Nephron progenitor cell (in vitro differentiated cells): ENCODE measurements around the gene ZNF646.
A peak's percentile ranks its signal among the peaks of the same experiment; 100 is the strongest.
"Not testable (repeated sequence)": the region's sequence is repeated elsewhere in the genome, so short reads cannot be mapped to it uniquely, and the experiment has no call there.

Experiments used
- DNase-seq: peaks from one replicate; pipeline ENCODE4 v3.0.0; 2021
- H3K27ac Mint-ChIP-seq: 2 replicates; pipeline ENCODE4 v1.8.0; 2021; ENCODE audit warnings: mild to moderate bottlenecking, moderate library complexity, mixed read lengths
- H3K27me3 Mint-ChIP-seq: 2 replicates; pipeline ENCODE4 v1.8.0; 2021; ENCODE audit warnings: mild to moderate bottlenecking, low read depth, mixed read lengths; ENCODE audit not compliant: poor library complexity
- H3K36me3 Mint-ChIP-seq: 2 replicates; pipeline ENCODE4 v1.8.0; 2021; ENCODE audit warnings: low read depth, mixed read lengths
- H3K4me1 Mint-ChIP-seq: 2 replicates; pipeline ENCODE4 v1.8.0; 2021; ENCODE audit warnings: mixed read lengths
- H3K4me3 Mint-ChIP-seq: 2 replicates; pipeline ENCODE4 v1.8.0; 2021; ENCODE audit warnings: mild to moderate bottlenecking, moderate library complexity, mixed read lengths
- H3K9me3 Mint-ChIP-seq: 2 replicates; pipeline ENCODE4 v1.8.0; 2021; ENCODE audit warnings: mild to moderate bottlenecking, moderate library complexity, mixed read lengths
- CTCF ChIP-seq: fragments of 200-600 bp; sonication (generic); IDR thresholded peaks from 2 replicates; pipeline ENCODE4 v1.5.0; 2021; ENCODE audit warnings: antibody characterized with exemption

The ZNF646 gene

GRCh38 chr16:31093132-31093703 lies 19.0 kb downstream of the ZNF646 start:
- peak; percentile 41 for DNase-seq
- no peak overlapping the region for H3K27ac Mint-ChIP-seq
- H3K27me3 Mint-ChIP-seq = peaks cover 4% of the 10 kb centered on the region
- H3K36me3 Mint-ChIP-seq = peaks cover 9% of the 10 kb centered on the region
- peaks cover 24% of the 10 kb centered on the region for H3K4me1 Mint-ChIP-seq
- H3K9me3 Mint-ChIP-seq = peaks cover 10% of the 10 kb centered on the region
- no peak for TF ChIP-seq CTCF
- H3K4me3 Mint-ChIP-seq = peak overlapping the region; percentile 99

- Mint-ChIP-seq H3K27ac (peak overlapping the region; percentile 88), H3K27me3 (peaks cover 4% of the 10 kb centered on the region), H3K4me1 (peaks cover 24% of the 10 kb centered on the region), H3K4me3 (peak overlapping the region; percentile 99), H3K9me3 (peaks cover 10% of the 10 kb centered on the region), H3K36me3 (peaks cover 9% of the 10 kb centered on the region)
- no peak for TF ChIP-seq CTCF
- DNase-seq = peak; percentile 23
These were observed 19.8 kb downstream of the ZNF646 start for GRCh38 chr16:31094088-31094423.

GRCh38 chr16:31094424-31095120 lies 20.4 kb downstream of the ZNF646 start, which contains the start of gene VKORC1:
Gene VKORC1 (minus strand): TSS chr16:31094797. CDS start chr16:31094729, 68 bp downstream.
- Mint-ChIP-seq H3K4me3 (peak within 1 kb of the TSS; percentile 99), H3K9me3 (peaks cover 10% of the 10 kb centered on the region), H3K36me3 (peaks cover 9% of the 10 kb centered on the region), H3K27ac (peak within 1 kb of the TSS; percentile 88), H3K4me1 (peaks cover 24% of the 10 kb centered on the region), H3K27me3 (peaks cover 7% of the 10 kb centered on the region)
- no peak for TF ChIP-seq CTCF
- DNase-seq = peak; percentile 91

GRCh38 chr16:31099860-31100638 lies 25.8 kb downstream of the ZNF646 start:
- no peak for DNase-seq
- H3K27me3 Mint-ChIP-seq = peaks cover 13% of the 10 kb centered on the region
- H3K4me3 Mint-ChIP-seq = no peak overlapping the region
- peaks cover 21% of the 10 kb centered on the region for H3K9me3 Mint-ChIP-seq
- TF ChIP-seq CTCF = no peak
- H3K4me1 Mint-ChIP-seq = peaks cover 9% of the 10 kb centered on the region
- H3K27ac Mint-ChIP-seq = no peak overlapping the region
- no peaks in the 10 kb centered on the region for H3K36me3 Mint-ChIP-seq

- peaks cover 13% of the 10 kb centered on the region for H3K27me3 Mint-ChIP-seq
- not testable (repeated sequence) for H3K36me3 Mint-ChIP-seq, H3K27ac Mint-ChIP-seq, H3K4me1 Mint-ChIP-seq, DNase-seq, H3K4me3 Mint-ChIP-seq
- peaks cover 18% of the 10 kb centered on the region for H3K9me3 Mint-ChIP-seq
These were observed 26.8 kb downstream of the ZNF646 start for GRCh38 chr16:31100876-31101641.
